Measurements from ENCODE around the gene DOCK2. TPM values are rescaled to one million over a fixed set of nuclear protein-coding genes. Genes with fewer than 3 reads are reported as not detected.
A peak's percentile ranks its signal among the peaks of the same experiment; 100 is the strongest.

The DOCK2 gene
- total and polyA plus RNA-seq, 8 donors: 0.73 to 15.6 (median 1.7) TPM

DNA sequence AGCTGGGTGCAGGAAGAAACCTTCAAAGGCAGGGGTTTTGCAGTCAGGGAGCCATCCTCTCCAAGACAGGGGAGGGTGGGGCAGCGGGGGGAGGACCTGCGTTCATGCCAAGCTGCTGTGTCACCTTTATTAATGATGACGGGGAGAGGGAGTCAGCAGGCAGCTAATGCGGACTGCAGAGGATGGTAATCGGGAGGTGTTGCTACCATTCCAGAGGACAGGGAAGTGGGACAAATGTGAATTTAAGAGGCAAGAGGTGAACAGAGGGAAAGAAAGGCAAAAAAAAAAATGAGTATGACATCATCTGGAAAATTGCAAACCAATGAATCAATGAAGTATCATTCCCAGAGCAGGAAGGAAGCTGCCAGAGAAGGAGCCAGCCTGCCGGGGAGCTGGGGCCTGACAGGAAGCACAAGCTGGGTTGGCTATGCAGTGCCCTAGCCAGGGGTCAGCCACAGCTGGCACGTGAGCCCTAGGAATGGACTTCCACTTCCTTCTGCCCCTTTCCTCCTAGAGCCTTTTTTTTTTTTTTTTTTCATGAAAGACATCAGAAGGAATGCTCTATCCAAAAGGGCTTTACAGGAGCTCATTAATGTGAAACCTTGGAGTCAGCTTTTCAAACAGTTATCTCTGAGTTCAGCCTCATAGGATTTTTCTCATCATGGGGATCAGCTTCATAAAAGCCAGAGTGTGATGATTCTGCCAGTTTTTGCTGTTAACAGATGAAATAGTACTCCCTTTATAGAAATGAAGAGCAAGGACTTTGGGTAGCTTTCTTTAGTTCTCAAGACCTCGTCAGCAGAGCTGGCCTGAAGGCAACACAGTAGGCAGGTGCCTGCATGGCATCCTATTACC, 334.1 kb downstream of the DOCK2 start:
- H3K27ac ChIP-seq: no peak overlapping the region
- no peaks in the 10 kb centered on the region for H3K36me3 ChIP-seq
- intact Hi-C loops (cut with DNase I): no loop called here
- H3K4me1 ChIP-seq: no peaks in the 10 kb centered on the region
- no peaks in the 10 kb centered on the region for H3K27me3 ChIP-seq
- ATAC-seq (peak in 1 of 4 donors; percentile 49), DNase-seq (no peak), FAIRE-seq (no peak)
- H3K4me3 ChIP-seq: no peak overlapping the region
- H3K9me3 ChIP-seq: no peaks in the 10 kb centered on the region
- TF ChIP-seq, protein P1, sequence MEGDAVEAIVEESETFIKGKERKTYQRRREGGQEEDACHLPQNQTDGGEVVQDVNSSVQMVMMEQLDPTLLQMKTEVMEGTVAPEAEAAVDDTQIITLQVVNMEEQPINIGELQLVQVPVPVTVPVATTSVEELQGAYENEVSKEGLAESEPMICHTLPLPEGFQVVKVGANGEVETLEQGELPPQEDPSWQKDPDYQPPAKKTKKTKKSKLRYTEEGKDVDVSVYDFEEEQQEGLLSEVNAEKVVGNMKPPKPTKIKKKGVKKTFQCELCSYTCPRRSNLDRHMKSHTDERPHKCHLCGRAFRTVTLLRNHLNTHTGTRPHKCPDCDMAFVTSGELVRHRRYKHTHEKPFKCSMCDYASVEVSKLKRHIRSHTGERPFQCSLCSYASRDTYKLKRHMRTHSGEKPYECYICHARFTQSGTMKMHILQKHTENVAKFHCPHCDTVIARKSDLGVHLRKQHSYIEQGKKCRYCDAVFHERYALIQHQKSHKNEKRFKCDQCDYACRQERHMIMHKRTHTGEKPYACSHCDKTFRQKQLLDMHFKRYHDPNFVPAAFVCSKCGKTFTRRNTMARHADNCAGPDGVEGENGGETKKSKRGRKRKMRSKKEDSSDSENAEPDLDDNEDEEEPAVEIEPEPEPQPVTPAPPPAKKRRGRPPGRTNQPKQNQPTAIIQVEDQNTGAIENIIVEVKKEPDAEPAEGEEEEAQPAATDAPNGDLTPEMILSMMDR (IDR thresholded peaks at IDR 0.05): no peak
- WGBS, 2 donors: 38 to 42% methylated on average over 8 of the region's 8 CpGs

DNA sequence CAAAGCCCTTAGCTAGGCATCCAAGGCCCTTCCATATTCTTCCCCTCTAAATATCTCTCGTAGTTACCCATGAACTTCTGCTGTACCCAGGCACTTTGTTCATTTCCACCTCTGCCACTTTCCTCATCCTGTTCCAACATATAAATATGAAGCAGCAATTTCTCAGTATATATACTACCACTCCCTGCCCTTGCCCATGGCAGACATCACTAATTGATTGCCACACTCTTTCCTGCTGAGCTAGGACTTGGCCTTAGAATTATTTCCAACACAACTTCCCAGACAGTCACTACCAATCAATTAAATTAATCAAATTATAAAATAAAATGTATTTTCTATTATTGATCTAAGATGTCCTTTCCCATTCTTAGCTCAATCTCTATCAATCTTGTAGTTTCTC, 334.7 kb downstream of the DOCK2 start:
- no peak for ATAC-seq
- Histone ChIP-seq H3K9me3 (no peaks in the 10 kb centered on the region), H3K4me1 (no peaks in the 10 kb centered on the region), H3K27ac (no peak overlapping the region), H3K36me3 (no peaks in the 10 kb centered on the region), H3K4me3 (no peak overlapping the region), H3K27me3 (no peaks in the 10 kb centered on the region)
- intact Hi-C loops (cut with DNase I): no loop called here
- 63 to 100% methylated on average over 1 of the region's 1 CpG for WGBS, 2 donors
- no peak for FAIRE-seq
- TF ChIP-seq, protein P1 (IDR thresholded peaks at IDR 0.05): no peak
- DNase-seq: no peak

DNA sequence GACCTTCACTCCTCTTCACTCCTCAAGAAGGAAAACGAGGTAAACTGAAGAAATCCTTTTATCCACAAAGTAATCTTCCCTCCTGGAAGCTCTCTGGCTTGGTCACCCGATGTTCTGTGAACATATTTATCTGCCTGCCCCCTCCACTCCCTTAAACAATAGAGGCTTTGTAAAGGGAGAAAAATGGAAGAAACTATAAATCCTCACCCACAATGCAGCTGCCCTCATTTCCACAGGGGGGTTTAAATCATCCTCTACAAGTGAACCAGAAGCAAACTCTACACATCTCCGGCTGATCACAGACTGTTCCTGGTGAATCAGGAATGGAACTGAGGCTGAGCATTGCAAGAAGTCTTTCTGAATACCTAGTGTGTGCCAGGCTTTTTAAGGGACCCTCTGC, 336.0 kb downstream of the DOCK2 start:
- intact Hi-C loops (cut with DNase I): no loop called here

DNA sequence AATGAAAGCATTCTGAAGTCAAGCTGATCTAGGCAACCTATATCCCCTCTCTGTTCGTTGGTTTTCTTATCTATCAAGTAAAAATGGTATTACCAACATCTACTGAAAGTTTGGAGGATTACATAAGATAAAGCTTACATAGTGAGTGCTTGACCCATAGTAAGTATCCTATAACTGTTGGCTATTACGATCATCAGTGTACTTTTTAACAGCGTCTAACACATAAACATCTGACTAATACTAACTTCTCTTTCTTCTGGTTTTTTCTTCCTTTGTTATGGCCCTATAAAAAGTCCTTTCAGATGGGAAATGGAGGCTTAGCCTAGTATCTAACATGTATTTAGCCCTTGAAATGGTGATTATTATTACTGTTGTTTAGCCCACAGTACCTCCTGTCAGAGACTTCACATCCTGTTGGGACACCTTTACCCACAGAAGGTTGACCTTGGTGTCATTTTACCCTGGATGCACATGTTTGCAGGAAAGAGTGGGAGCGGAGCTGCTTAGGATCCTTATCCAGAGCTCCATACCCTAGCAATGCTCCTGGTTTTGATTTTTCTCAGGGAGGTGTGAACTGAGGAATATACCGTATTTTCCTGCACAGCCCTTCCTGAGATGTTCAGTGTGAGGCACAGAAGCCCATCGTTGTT, 337.2 kb downstream of the DOCK2 start:
- WGBS, 2 donors: 51 to 65% methylated on average over 6 of the region's 6 CpGs
- H3K4me3 ChIP-seq: no peak overlapping the region
- FAIRE-seq (no peak), ATAC-seq (no peak), DNase-seq (no peak)
- H3K36me3 ChIP-seq: no peaks in the 10 kb centered on the region
- no peaks in the 10 kb centered on the region for H3K4me1 ChIP-seq
- H3K27ac ChIP-seq: no peak overlapping the region
- no peaks in the 10 kb centered on the region for H3K9me3 ChIP-seq
- intact Hi-C loops (cut with DNase I): no loop called here
- TF ChIP-seq, protein P1 (IDR thresholded peaks at IDR 0.05): no peak
- H3K27me3 ChIP-seq: no peaks in the 10 kb centered on the region

More for the DNA sequence above, 336.0 kb downstream of the DOCK2 start:
- TF ChIP-seq, protein P1 (IDR thresholded peaks at IDR 0.05): no peak
- FAIRE-seq: no peak
- H3K4me3 ChIP-seq: no peak overlapping the region
- 35 to 39% methylated on average over 3 of the region's 3 CpGs for WGBS, 2 donors
- no peaks in the 10 kb centered on the region for H3K4me1 ChIP-seq
- H3K36me3 ChIP-seq: no peaks in the 10 kb centered on the region
- DNase-seq: no peak
- H3K27ac ChIP-seq: no peak overlapping the region
- no peak for ATAC-seq
- H3K27me3 ChIP-seq: no peaks in the 10 kb centered on the region
- H3K9me3 ChIP-seq: no peaks in the 10 kb centered on the region

DNA sequence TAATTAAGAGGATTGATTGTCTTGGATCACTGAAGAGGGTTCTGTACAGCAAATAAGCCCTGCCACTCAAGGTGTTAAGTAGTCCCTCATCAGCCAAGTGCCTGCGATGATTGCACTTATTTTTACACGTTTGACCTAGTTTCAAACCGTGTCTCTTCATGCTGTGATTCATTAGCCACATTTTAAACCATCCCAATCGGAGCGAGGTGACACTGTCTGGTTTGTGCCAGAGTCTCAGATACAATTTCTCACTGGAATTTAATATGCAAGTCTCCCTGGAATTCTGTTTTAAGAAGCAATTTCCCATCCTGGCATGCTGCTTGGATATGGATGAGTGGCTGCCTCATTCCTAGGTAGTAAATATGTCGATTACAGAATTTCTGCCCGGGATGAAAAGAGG, 341.6 kb downstream of the DOCK2 start:
- ATAC-seq (no peak), FAIRE-seq (no peak), DNase-seq (no peak)
- H3K36me3 ChIP-seq: no peaks in the 10 kb centered on the region
- no peaks in the 10 kb centered on the region for H3K9me3 ChIP-seq
- intact Hi-C loops (cut with DNase I): no loop called here
- no peak overlapping the region for H3K27ac ChIP-seq
- no peak overlapping the region for H3K4me3 ChIP-seq
- no peaks in the 10 kb centered on the region for H3K4me1 ChIP-seq
- peaks cover 0 to 2% (median 0%) of the 10 kb centered on the region in 4 donors for H3K27me3 ChIP-seq
- TF ChIP-seq, protein P1 (IDR thresholded peaks at IDR 0.05): no peak
- 33 to 41% methylated on average over 7 of the region's 7 CpGs for WGBS, 2 donors
